HG03520 (cell line): ENCODE data around the gene THRB.

ENCODE experiments used
- ATAC-seq: cut with Tn5 transposase; IDR thresholded peaks from one replicate; pipeline ENCODE4 v1.9.1; 2021; ENCODE audit warnings: mild to moderate bottlenecking, moderate library complexity; ENCODE audit not compliant: unreplicated experiment

The THRB gene

GRCh38 chr3:24494618-24495325 lies at the start of gene THRB:
Gene THRB (minus strand): TSS chr3:24494850.
- ATAC-seq: peak; percentile 47

DNA sequence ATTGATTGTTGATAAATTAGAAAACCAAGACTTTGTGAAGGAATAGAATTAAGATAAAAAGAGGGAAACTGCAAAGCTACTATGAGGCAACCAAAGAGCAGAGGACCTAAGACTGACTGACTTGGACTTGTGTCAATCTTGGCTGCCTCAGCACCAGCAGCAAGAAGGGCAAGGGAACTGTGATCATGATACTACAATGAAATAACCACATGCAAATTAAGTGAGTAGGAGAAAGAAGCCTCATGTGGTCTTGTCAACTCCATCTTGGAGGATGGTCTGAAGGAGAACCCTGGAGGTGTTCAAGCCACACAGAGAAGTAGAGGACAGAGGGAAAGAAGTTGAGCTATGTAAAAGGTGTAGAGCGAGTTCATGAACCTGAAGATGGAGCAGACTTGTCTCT lies 47.3 kb upstream of the THRB start:
- ATAC-seq: no peak

- ATAC-seq: no peak
Observed at GRCh38 chr3:24540821-24541220, 46.2 kb upstream of the THRB start.

DNA sequence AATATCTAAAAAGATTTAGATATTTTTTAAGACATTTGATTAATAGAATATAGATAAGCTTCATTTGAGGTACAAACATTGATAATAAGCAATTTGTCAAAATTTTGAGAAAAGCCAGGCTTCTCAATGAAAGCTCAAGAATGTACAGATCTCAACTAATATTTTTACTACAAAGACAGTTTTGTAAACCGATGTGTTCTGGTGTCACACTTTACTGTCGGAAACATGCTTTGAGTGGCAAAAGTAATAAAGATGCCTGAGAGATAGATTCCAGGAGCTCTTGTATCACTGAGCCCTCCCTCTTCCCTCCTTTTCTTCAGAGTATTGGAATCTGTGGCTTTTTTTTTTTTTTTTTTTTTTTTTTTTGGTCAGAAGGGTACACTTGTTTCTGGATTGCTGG lies 45.0 kb upstream of the THRB start:
- no peak for ATAC-seq

DNA sequence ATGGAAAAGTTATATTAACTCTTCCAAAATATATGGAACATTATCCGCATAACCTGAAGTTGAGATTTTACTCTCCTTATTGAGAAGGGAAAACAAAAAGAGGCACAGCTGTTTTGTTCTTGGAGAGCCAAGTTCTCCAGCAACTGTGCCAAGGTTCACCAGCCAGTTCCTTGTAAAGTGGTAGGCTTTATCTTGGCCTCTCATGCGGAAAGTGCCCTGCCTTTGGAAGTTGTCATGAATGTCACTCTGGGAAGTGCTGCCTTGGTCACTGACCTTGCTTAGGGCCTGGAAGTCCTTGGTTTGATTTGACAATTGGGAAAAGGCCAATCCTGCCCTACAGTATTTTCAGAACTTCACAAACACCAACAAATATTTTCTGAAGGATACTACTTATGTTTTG lies 44.2 kb upstream of the THRB start:
- ATAC-seq: no peak

DNA sequence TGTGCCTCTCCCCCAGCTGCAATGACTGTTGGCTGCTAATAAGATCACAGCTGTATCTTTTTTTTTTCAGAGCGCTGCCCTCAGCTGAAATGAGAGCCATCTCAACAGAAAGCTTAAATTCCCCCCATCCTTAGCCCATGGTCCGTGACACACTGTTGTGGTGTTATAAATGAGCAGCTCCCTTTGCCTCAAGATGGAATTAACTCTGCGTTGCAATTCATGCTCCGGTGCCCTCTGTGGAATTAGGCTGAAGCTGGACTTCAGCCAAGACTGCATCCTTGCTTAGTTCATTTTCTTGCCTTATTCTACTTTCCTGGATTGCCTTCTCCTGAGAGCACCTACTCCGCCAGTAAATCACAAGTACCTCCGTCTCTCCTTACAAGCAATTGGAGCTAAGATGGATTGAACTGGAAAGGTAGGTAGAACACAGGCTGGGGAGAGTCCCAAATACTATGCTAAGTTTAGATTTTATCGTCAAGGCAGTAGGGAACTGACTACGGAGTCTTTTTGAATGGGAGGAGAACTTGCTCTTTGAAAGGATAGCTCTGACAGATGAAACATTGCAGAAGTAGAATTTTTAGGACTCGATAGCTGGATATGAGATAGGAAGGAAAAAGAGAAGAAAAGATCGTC lies 39.0 kb upstream of the THRB start:
- ATAC-seq: no peak

DNA sequence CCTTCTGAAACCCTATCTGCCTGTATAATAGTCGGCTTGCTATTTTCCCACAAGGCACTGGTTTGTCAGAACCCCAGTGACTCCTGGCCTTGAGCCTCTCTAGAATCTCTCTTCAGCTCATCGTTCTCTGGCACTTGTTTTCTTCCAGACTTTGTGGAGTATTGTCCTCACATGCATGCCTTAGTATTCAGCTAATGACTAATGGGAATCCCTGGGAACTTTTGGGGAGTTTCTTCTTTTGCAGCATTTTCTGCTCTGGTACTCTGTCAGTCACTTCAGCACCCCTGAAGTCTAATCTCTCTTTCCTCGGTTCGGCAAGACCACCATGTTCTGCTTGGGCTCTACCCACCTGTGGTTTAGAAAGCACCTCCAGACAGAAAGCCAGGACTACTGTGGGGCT lies 35.8 kb upstream of the THRB start:
- ATAC-seq: no peak

DNA sequence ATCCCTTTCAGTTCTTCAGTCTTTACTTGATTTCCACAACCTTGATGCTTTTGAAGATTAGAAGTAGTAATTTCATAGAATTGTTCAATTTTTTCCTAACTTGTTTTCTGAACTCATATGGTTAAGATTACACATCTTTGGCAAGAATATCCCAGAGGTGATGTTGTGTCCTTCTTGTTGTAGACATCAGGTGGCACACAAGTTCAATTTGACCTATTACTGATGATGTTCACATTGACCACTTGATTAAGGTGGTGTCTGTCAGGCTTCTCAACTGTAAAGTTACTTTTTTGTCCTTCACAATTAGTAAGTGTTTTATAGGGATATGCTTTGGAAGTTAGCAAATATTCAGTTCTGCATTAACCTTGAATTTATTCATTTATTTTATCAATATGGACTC lies 34.6 kb upstream of the THRB start:
- ATAC-seq: no peak

DNA sequence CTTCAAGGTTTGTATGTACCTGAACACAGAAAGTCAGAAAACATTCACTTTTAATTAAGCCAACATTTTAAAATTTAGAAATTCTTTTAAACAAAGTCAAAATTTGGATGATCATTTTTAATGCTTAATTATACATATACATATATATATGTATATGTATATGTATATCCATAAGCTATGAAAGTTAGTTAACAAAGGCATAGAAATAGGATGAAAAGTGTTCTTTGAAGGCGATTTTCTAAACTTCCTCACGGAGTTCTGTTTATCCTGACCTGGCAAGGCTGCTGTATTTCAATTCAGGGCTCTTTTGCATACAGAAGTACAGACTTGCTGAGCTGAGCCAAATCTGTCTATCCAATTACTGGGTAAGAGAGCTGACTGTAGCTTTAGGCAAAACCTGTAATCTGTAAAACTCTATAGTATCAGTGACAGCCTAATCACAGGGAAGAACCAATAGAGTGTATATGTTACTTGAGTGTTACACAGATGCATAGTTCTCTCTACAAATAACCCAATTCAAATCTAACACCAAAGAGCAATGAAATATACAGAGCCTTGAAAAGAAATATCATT lies 32.1 kb upstream of the THRB start:
- no peak for ATAC-seq

- ATAC-seq: no peak
Observed at GRCh38 chr3:24525557-24525956, 30.9 kb upstream of the THRB start.

GRCh38 chr3:24525022-24525421 lies 30.4 kb upstream of the THRB start:
- ATAC-seq: no peak

DNA sequence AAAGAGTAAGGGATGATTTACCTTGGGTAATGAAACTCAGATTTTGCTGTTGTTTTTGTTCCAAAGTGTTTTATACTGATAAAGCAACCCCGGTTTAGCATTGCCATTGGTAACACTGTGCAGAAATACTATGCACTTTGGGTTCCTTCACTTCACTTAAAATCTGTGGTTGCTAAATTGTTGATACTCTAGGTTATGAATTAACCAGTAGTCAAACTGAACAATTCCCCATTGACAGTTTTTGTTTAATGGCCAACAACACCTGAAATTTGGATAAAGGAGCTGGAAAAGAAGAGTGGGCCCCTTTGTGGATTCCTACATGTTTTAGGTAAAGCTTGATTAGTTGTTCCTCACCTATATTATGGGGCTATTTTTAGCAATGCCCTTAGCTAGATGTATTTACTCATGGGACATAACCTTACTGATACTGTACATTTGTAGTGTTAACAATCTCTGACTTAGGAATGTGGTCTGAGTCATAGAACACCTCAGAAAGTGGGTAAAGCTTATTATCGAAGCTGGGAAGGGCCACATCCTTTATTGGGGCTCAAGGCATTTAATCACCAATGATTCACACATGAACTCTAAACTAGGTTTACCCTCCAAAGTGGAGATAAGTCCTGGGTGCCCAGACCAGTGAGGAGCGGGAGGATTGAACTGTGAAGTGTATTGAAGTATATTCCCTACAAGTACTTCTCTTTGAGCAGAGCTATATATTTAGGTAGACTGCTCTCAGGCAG lies 29.5 kb upstream of the THRB start:
- no peak for ATAC-seq

- ATAC-seq: no peak
Observed at GRCh38 chr3:24523215-24523614, 28.6 kb upstream of the THRB start.

- no peak for ATAC-seq
Observed at GRCh38 chr3:24522146-24522579, 27.5 kb upstream of the THRB start.

- no peak for ATAC-seq
Observed at GRCh38 chr3:24521420-24522145, 26.9 kb upstream of the THRB start.

DNA sequence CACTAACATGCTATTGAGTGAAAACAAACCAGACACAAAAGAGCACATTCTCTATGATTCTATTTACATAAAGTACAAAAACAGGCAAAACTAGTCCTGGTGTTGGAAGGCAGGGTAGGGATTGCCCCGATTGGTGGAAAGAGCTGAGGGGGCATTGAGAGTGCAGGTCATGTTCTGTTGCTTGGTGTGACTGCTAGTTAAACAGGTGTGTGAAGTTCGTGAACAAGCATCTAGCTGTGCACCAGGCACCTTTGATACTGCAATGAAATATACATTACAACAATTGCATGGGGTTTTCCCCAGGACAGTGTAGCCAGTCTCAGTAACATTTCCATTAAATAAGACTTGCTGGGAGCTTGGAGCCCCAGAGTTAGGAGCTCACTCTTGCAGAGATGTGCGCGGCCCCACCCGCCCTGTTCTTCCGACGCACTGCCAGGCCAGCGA lies 26.3 kb upstream of the THRB start:
- no peak for ATAC-seq

GRCh38 chr3:24520101-24520495 lies 25.4 kb upstream of the THRB start:
- no peak for ATAC-seq

DNA sequence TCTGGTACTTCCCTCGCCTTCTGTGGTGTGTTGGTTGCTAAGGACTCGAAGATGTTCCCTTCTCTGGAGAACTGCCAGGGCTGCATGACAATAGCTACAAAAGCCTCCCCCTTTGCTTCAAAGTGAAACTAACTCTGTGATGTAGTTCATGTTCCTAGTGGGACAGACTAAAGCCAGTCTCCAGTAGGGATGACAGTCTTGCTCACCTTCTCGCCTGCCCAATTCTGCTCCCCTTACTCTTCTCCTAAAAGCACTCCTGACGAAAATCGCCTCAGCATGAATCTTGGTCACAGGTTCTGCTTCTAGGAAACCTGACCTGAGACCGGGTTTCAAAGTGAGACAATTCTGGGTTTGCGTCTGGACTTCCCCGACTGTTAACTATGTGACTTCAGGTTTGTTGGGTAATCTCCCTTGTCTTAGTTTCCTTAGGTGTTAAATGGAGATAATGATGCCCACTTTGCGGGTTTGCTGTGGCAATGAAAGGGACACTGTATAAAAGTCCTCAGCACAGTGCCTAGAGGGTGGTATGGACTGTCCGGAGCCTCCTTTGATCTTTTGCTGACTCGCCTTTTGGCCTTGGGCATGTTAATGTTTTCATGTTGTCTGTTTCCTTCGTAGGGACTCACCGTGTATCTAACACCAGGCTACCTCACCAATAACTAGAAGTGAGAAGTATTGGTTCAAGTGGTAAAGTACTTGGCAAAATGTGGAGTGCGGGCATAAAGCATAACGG lies 24.9 kb upstream of the THRB start:
- ATAC-seq: peak; percentile 49

- ATAC-seq: no peak
Observed at GRCh38 chr3:24518990-24519367, 24.3 kb upstream of the THRB start.

DNA sequence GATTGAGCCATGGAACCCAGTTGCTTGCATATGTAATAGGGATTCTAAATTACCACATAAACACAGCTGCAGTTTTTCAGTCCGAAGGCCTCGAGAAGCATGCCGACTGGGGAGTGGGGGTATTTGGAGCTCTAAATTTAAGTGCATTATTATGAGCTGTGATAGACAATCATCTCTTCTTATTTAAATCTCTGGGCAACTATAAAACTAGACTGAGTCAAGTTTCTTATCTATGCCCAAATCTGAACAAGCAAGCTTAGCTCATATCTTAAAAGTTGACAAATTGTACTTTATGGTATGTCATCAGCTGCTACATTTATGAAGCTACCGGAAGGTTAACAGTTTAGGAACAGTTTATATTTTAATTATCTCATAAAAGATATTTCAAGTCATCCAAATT lies 19.5 kb upstream of the THRB start:
- ATAC-seq: no peak
